Activated T-cell treated with anti-CD3 and anti-CD28 coated beads, Interleukin-2, amount 50 U/mL, for 4 hours (primary cell): Measurements from ENCODE around the gene ALOXE3. TPM values are rescaled to one million over a fixed set of nuclear protein-coding genes. Genes with fewer than 3 reads are reported as not detected.
"Not testable (repeated sequence)": the region's sequence is repeated elsewhere in the genome, so short reads cannot be mapped to it uniquely, and the experiment has no call there.

Source experiments
- ATAC-seq, 2 donors: fragments of 200-7000 bp; cut with Tn5 transposase; one replicate each; pipeline ENCODE4 v1.10.0; 2021
- DNase-seq: peaks from one replicate; pipeline ENCODE4 v3.0.0-alpha.2; 2020
- H3K27me3 Mint-ChIP-seq: one replicate; pipeline ENCODE4 v1.8.0; 2021; ENCODE audit warnings: low read depth, mixed read lengths
- H3K36me3 Mint-ChIP-seq: one replicate; pipeline ENCODE4 v1.8.0; 2022; ENCODE audit warnings: mixed read lengths; ENCODE audit not compliant: insufficient read depth
- H3K4me1 Mint-ChIP-seq: one replicate; pipeline ENCODE4 v1.8.0; 2021; ENCODE audit warnings: low read depth, mixed read lengths
- H3K4me3 Mint-ChIP-seq: one replicate; pipeline ENCODE4 v1.8.0; 2021; ENCODE audit warnings: mild to moderate bottlenecking, moderate library complexity, mixed read lengths
- H3K9me3 Mint-ChIP-seq: one replicate; pipeline ENCODE4 v1.8.0; 2021; ENCODE audit warnings: mixed read lengths
- total RNA-seq, 3 donors: library from RNA; stranded (reverse); gene quantifications; one replicate each; pipeline ENCODE4 v1.2.1, GENCODE V29; 2021

Gene ALOXE3
- total RNA-seq, 3 donors from 2014 or later, result not detected

DNA sequence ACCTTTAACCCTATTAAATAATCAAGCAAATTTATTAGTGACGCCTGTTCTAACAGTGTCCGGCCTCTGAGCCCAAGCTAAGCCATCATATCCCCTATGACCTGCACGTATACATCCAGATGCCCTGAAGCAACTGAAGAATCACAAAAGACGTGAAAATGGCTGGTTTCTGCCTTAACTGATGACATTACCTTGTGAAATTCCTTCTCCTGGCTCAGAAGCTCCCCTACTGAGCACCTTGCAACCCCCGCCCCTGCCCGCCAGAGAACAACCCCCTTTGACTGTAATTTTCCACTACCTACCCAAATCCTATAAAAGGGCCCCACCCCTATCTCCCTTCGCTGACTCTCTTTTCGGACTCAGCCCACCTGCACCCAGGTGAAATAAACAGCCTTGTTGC, 56.5 kb downstream of the ALOXE3 start:
- not testable (repeated sequence) for H3K4me1 Mint-ChIP-seq, DNase-seq, H3K4me3 Mint-ChIP-seq, ATAC-seq, H3K36me3 Mint-ChIP-seq, H3K9me3 Mint-ChIP-seq
- H3K27me3 Mint-ChIP-seq, result peaks cover 66% of the 10 kb centered on the region

DNA sequence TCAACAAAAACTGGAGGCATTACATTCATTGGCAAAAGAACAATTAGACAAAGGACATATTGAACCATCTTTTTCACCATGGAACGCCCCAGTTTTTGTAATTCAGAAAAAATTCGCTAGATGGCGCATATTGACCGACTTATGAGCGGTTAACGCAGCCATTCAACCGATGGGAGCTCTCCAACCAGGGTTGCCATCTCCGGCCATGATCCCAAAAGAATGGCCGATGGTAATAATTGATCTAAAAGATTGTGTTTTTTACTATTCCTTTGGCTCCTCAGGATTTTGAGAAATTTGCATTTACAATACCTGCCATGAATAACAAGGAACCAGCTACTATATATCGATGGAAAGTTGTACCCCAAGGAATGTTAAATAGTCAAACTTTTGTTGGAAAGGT, 58.0 kb downstream of the ALOXE3 start:
- ATAC-seq, result peak in 1 of 2 donors; percentile 69
- DNase-seq, result peak; percentile 55
- no peak overlapping the region for H3K4me3 Mint-ChIP-seq
- peaks cover 19% of the 10 kb centered on the region for H3K4me1 Mint-ChIP-seq
- H3K9me3 Mint-ChIP-seq, result no peaks in the 10 kb centered on the region
- peaks cover 68% of the 10 kb centered on the region for H3K27me3 Mint-ChIP-seq
- no peaks in the 10 kb centered on the region for H3K36me3 Mint-ChIP-seq

DNA sequence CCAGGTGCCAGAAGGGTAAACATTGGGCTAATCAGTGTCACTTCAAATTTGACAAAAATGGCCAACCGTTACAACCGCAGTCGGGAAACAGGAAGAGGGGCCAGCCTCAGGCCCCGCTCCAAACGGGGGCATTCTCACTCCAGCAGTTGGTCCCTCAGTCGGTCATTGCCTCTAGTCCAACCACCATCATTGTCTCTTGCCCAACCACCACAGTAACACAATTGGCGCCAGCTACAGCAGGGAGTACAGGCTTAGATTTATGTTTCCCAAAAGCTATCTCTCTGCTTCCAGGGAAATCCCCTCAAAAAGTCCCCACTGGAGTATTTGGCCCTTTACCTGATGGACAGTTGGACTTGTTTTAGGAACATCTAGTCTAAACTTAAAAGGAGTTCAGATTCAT, 59.2 kb downstream of the ALOXE3 start:
- Mint-ChIP-seq H3K9me3 (no peaks in the 10 kb centered on the region), H3K4me1 (peaks cover 19% of the 10 kb centered on the region), H3K27me3 (peaks cover 61% of the 10 kb centered on the region), H3K36me3 (no peaks in the 10 kb centered on the region), H3K4me3 (no peak overlapping the region)
- DNase-seq (no peak), ATAC-seq (no peak)

DNA sequence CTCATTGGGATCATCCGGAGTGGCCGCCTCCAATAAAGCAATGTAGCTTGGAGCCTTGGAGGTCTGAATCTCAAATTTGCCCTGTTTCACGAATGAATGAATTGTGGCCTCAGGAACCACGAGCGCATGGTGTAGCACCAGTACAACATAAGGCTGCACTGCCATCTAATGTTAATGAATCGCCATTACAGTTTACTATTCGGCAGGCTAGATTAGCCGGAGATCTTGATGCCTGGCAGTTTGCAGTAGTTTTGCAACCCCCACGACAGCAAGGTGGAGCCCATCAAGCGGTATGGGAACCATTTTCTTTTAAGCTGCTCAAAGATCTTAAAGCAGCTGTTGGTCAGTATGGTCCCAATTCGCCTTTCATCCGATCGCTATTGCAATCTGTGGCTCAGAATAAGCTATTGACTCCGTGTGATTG, 60.6 kb downstream of the ALOXE3 start:
- Mint-ChIP-seq H3K27me3 (peaks cover 52% of the 10 kb centered on the region), H3K9me3 (no peaks in the 10 kb centered on the region), H3K4me1 (peaks cover 19% of the 10 kb centered on the region), H3K36me3 (no peaks in the 10 kb centered on the region), H3K4me3 (no peak overlapping the region)
- DNase-seq (peak; percentile 35), ATAC-seq (peak; percentile 81 to 88)

DNA sequence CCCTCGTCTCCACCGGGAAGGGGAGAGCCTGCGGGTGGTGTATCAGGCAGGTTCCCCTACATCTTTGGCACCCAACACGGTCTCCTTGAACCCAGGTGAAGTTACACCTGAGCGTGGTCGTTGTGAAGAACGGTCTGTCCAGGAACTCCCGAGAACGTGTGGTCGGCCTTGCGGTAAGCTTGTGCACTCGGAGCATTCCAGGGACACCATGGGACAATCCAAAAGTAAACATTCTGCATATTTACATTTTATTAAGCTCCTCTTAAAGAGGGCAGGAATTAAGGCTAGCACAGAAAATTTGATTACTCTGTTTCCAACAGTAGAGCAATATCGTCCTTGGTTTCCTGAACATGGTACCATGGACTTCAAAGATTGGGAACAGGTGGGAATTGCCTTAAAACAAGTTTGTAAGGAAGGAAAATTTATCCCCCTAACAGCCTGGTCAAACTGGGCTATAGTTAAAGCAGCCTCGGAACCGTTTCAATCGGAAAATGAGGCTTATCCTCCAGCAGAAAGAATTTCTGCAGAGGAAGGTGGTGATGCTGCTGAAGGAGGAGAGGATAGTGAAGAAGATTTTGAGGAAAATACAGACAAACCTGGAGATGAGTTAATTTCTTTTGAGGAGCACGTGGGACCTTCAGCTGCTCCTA, 61.2 kb downstream of the ALOXE3 start:
- DNase-seq (no peak), ATAC-seq (no peak)
- Mint-ChIP-seq H3K9me3 (no peaks in the 10 kb centered on the region), H3K4me1 (peaks cover 19% of the 10 kb centered on the region), H3K27me3 (peaks cover 46% of the 10 kb centered on the region), H3K36me3 (no peaks in the 10 kb centered on the region), H3K4me3 (no peak overlapping the region)

DNA sequence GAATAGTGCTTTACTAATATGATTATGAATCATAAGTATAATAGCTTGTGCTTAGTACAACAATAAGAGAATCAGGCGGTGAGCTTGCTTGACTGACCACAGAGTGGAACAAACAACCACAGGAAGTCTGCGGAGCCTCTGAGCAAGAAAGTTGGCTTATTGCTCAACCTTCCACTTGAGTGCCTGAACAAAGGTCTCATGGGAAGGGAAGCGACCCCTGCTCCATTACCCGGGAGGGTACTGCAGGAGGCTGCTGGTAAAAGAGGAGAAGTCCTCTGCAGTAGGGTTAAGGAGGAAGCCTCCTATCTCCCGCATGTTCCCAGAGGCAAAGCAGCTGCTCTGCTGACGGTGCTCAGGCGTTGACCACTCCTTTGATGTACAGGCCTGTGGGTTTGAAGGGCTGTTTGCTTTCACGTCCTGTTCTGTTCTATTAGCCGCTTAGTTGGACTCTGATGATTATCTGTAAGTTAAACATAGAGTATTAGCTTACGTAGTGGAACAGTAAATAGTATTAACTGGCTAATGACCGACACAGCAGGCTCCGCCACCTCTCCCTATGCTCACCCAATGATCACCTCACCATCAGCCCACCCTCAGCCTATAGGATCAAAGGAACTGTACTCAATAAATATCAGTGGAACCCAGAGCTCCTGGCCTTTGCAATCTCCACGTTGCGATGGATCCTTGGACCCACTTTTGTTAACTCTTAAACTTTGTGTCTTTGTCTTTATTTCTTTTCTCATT, 61.9 kb downstream of the ALOXE3 start:
- no peak for DNase-seq
- Mint-ChIP-seq H3K36me3 (no peaks in the 10 kb centered on the region), H3K9me3 (no peaks in the 10 kb centered on the region), H3K27me3 (peaks cover 40% of the 10 kb centered on the region), H3K4me1 (peaks cover 19% of the 10 kb centered on the region), H3K4me3 (no peak overlapping the region)
- peak in 1 of 2 donors; percentile 45 for ATAC-seq

DNA sequence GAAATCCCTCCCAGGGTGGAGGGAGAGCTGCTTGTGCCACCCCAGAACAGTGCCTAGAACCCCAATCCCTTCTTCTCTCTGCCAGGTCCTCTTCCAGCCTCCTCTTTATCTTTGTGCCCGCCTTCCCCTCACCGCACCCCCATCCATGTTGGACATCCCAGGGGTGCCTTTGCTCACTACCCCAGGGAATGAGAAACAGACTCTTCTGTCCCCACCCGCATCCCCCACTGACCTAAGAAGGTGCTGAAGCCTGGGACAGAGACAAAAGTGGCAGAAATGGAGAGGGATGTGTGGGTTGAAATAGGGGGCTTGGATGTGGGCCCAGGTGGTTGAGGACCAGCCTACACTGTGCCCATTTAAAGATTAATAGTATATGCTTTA, 62.5 kb downstream of the ALOXE3 start:
- Mint-ChIP-seq H3K36me3 (no peaks in the 10 kb centered on the region), H3K9me3 (no peaks in the 10 kb centered on the region), H3K4me3 (no peak overlapping the region), H3K27me3 (peaks cover 34% of the 10 kb centered on the region), H3K4me1 (peaks cover 19% of the 10 kb centered on the region)
- no peak for ATAC-seq
- no peak for DNase-seq

DNA sequence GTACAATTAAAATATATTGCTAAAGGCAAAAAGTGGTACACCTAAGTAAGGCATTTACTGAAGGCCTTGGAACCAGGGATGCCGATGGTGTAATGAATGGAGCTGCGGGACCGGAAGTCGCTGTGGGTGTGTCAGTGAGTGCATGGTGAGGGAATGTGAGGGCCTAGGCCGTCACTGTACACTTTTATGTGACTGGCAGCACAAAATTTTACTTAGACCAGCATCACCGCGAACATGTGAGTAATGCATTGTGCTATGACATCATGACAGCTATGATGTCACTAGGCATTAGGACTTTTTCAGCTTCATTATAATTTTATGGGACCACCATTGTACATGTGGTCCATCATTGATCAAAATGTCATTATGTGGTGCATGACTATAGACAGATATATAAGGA, 64.7 kb downstream of the ALOXE3 start:
- no peak overlapping the region for H3K4me3 Mint-ChIP-seq
- H3K36me3 Mint-ChIP-seq, result no peaks in the 10 kb centered on the region
- no peak for DNase-seq
- ATAC-seq, result no peak
- H3K9me3 Mint-ChIP-seq, result no peaks in the 10 kb centered on the region
- peaks cover 15% of the 10 kb centered on the region for H3K27me3 Mint-ChIP-seq
- peaks cover 17% of the 10 kb centered on the region for H3K4me1 Mint-ChIP-seq

DNA sequence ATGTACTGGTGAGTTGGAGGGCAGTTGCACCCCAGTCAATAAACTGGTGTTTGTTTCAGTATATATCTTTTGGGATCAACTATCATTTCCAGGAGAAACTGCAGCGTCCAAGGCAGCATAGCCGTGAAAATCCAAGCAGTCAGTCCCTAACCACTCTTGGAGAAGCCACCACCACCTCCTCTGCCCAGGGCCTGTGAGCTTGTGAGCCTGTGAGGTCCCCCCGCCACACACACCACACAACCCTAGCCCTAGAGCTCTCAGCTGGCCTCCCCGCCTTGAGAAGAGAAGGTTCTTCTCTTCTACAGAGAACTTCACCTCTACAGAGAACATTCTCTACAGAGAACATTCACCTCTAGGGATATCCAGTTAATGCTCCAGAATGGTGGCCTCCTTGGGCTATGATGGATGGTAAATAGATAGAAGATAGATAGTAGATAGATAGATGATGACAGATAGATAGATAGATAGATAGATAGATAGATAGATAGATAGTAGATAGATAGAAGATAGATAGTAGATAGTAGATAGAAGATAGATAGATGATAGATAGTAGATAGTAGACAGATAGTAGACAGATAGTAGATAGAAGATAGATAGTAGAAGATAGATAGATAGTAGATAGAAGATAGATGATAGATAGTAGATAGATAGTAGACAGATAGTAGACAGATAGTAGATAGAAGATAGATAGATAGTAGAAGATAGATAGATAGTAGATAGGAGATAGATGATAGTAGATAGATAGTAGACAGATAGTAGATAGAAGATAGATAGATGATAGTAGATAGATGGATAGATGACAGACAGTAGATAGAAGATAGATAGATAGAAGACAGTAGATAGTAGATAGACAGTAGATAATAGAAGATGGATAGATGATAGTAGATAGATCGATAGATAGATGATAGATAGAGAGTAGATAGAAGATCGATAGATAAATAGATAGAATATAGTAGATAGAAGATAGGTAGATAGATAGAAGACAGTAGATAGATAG, 65.8 kb downstream of the ALOXE3 start:
- no peaks in the 10 kb centered on the region for H3K36me3 Mint-ChIP-seq
- peaks cover 16% of the 10 kb centered on the region for H3K4me1 Mint-ChIP-seq
- ATAC-seq (no peak), DNase-seq (no peak)
- no peaks in the 10 kb centered on the region for H3K9me3 Mint-ChIP-seq
- no peak overlapping the region for H3K4me3 Mint-ChIP-seq
- H3K27me3 Mint-ChIP-seq, result peaks cover 10% of the 10 kb centered on the region

DNA sequence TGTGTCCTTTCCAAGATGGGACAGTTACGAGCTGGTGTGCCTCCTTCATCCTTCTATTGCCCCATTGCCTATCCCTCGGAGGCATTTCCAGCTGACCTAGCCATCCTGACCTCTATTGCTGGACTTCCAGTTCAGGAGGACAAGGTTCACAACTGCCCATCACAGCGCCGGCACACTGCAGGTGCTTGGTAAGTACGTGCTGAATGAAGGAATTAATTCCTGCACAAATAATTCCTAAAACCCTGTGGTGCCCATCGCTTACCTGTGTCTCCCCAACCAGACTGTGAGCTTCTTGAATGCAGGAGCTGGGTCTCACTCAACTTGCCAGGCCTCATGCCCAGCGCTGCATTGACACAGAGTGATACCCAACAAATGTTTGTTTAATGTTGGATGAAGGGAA, 66.5 kb downstream of the ALOXE3 start:
- peaks cover 6% of the 10 kb centered on the region for H3K27me3 Mint-ChIP-seq
- no peak for DNase-seq
- no peaks in the 10 kb centered on the region for H3K36me3 Mint-ChIP-seq
- H3K9me3 Mint-ChIP-seq, result no peaks in the 10 kb centered on the region
- H3K4me1 Mint-ChIP-seq, result peaks cover 12% of the 10 kb centered on the region
- H3K4me3 Mint-ChIP-seq, result no peak overlapping the region
- ATAC-seq, result no peak

DNA sequence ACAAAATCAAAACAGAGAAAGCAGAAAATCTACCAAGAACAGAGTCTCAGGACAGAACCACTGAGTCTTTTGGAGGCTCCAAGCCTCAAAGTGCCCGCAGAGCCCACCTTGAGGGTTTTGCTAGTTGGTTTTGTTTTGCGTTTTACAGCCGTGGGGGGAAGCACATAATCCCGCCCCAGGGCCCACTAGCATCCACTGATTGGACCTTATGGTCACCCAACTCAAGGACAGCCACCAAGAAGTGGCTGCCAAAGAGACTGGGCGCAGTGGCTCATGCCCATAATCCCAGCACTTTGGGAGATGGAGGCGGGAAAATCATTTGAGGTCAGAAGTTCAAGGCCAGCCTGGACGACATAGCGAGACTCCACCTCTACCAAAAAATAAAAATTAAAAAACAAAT, 69.6 kb downstream of the ALOXE3 start:
- no peak for DNase-seq
- H3K4me3 Mint-ChIP-seq, result no peak overlapping the region
- no peaks in the 10 kb centered on the region for H3K36me3 Mint-ChIP-seq
- H3K27me3 Mint-ChIP-seq, result peaks cover 3% of the 10 kb centered on the region
- no peaks in the 10 kb centered on the region for H3K9me3 Mint-ChIP-seq
- ATAC-seq, result no peak
- H3K4me1 Mint-ChIP-seq, result no peaks in the 10 kb centered on the region

DNA sequence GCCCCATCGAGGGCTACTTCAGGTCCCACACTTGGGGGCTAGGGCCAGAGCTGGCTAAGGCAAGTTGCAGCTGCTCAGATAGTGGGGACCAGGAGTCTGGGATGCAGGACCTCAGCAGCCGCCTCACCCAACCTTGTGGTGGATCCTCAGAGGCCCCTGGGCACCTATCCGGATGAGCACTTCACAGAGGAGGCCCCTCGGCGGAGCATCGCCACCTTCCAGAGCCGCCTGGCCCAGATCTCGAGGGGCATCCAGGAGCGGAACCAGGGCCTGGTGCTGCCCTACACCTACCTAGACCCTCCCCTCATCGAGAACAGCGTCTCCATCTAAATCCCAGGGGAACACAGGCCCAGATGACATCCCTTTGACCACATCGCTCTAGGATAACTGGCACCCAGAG, 70.1 kb downstream of the ALOXE3 start:
- Mint-ChIP-seq H3K9me3 (no peaks in the 10 kb centered on the region), H3K4me3 (no peak overlapping the region), H3K36me3 (no peaks in the 10 kb centered on the region), H3K4me1 (no peaks in the 10 kb centered on the region), H3K27me3 (peaks cover 3% of the 10 kb centered on the region)
- DNase-seq, result no peak
- ATAC-seq, result no peak

DNA sequence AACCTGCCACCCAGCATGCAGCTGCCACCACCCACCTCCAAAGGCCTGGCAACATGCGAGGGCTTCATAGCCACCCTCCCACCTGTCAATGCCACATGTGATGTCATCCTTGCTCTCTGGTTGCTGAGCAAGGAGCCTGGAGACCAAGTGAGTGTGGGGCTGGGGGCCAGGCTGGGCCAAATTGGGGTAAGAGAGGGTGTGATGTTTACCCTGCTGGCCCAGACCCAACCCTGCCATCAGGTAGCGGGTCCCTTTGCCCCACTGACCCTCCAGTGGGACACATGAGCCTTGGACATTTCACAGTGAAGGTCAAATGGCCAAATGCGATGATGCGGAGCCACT, 70.6 kb downstream of the ALOXE3 start:
- Mint-ChIP-seq H3K27me3 (peaks cover 3% of the 10 kb centered on the region), H3K4me3 (no peak overlapping the region), H3K36me3 (no peaks in the 10 kb centered on the region), H3K4me1 (no peaks in the 10 kb centered on the region), H3K9me3 (no peaks in the 10 kb centered on the region)
- no peak for ATAC-seq
- DNase-seq, result no peak

DNA sequence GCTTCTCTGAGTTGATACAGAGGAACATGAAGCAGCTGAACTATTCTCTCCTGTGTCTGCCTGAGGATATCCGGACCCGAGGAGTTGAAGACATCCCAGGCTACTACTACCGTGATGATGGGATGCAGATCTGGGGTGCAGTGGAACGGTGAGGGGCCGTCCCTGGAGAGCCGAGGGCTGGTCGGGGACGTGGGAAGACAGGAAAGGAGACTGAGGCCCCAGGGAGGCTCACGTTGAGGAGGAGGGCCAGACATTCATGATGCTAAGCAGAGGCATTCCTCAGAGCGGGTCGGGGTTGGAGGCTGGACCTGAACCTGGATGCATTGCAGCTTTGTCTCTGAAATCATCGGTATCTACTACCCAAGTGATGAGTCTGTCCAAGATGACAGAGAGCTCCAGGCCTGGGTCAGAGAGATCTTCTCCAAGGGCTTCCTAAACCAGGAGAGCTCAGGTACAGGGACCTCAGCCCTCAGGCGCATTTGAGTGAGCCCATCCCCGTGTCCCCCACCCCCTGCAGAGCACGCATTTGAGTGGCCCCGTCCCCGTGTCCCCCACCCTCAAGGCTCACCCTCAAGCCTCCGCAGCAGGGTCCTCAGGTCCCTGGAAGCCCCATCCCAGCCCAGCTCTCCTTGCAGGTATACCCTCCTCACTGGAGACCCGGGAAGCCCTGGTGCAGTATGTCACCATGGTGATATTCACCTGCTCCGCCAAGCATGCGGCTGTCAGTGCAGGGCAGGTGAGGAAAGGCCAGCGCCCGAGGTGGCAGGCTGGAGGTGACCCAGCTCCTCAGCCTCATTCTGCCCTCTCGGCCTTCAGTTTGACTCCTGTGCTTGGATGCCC, 71.2 kb downstream of the ALOXE3 start:
- peaks cover 3% of the 10 kb centered on the region for H3K27me3 Mint-ChIP-seq
- H3K4me3 Mint-ChIP-seq, result no peak overlapping the region
- H3K4me1 Mint-ChIP-seq, result no peaks in the 10 kb centered on the region
- no peaks in the 10 kb centered on the region for H3K9me3 Mint-ChIP-seq
- DNase-seq, result no peak
- no peak for ATAC-seq
- no peaks in the 10 kb centered on the region for H3K36me3 Mint-ChIP-seq
